Panc1 (cell line): ENCODE data around the gene FBXO9. TPM values are rescaled to one million over a fixed set of nuclear protein-coding genes. Genes with fewer than 3 reads are reported as not detected.

Source experiments
- ATAC-seq: fragments of 200-7000 bp; cut with Tn5 transposase; 2 replicates; pipeline ENCODE4 v1.9.1; 2020; ENCODE audit warnings: mild to moderate bottlenecking, moderate library complexity
- BruUV-seq: library from RNA; stranded (reverse); fragments of 400-500 nt; replicated peaks from 2 replicates; lab custom pipeline; 2021; lab: Mats Ljungman, UMichigan
- CTCF ChIA-PET: fragments of 300-600 bp; sonication (Branson Sonifier 250); formaldehyde crosslinking; loops from one replicate; lab custom pipeline; 2022; ENCODE audit warnings: antibody characterized with exemption; lab: Charles Lee
- POLR2A ChIA-PET: fragments of 300-600 bp; sonication (Branson Sonifier 250); formaldehyde crosslinking; loops from one replicate; lab custom pipeline; 2022; ENCODE audit warnings: antibody characterized with exemption; lab: Charles Lee
- DNase-seq: peaks from one replicate; pipeline ENCODE4 v3.0.0-alpha.2; 2010; ENCODE audit warnings: low read depth, low spot score
- H3K27ac ChIP-seq: 2 replicates; pipeline ENCODE4 v1.5.1; 2011; ENCODE audit warnings: mild to moderate bottlenecking, low read length, inconsistent platforms
- H3K27me3 ChIP-seq: fragments of 200-500 bp; sonication (Bioruptor generic); 2 replicates; pipeline ENCODE4 v1.6.0; 2014; ENCODE audit warnings: low read length, inconsistent platforms; ENCODE audit not compliant: control insufficient read depth, insufficient read depth
- H3K36me3 ChIP-seq: fragments of 200-500 bp; sonication (Bioruptor generic); 2 replicates; pipeline ENCODE4 v1.5.1; 2014; ENCODE audit warnings: inconsistent platforms, mild to moderate bottlenecking, low read length, moderate library complexity; ENCODE audit not compliant: control insufficient read depth, insufficient read depth
- H3K4me1 ChIP-seq: 2 replicates; pipeline ENCODE4 v1.5.1; 2011; ENCODE audit warnings: inconsistent platforms, mild to moderate bottlenecking, low read length, moderate library complexity; ENCODE audit not compliant: control insufficient read depth, insufficient read depth
- H3K4me3 ChIP-seq, 2 experiments: 2 replicates each; pipeline ENCODE4 v1.5.1; 2011 to 2012; ENCODE audit warnings: low read depth in 2 of 2, low read length in 2 of 2, mild to moderate bottlenecking in 2 of 2, inconsistent platforms in 1 of 2, moderate library complexity in 1 of 2
- H3K9me3 ChIP-seq: fragments of 200-500 bp; sonication (Bioruptor generic); 2 replicates; pipeline ENCODE4 v1.5.1; 2014; ENCODE audit warnings: low read depth, mild to moderate bottlenecking, inconsistent platforms, low read length, moderate library complexity; ENCODE audit not compliant: control insufficient read depth, insufficient read depth
- CTCF ChIP-seq: fragments of 450-650 bp; IDR thresholded peaks from 2 replicates; pipeline ENCODE4 v1.5.1; 2017; ENCODE audit warnings: mild to moderate bottlenecking
- POLR2AphosphoS5 ChIP-seq: IDR thresholded peaks from 2 replicates; pipeline ENCODE4 v1.6.1; 2012; ENCODE audit warnings: mild to moderate bottlenecking, low read depth, low read length, moderate library complexity
- REST ChIP-seq, 2 experiments: IDR thresholded peaks; 2 replicates each; pipeline ENCODE4 v1.6.1; 2011 to 2012; ENCODE audit warnings: low read depth in 2 of 2, control low read depth in 1 of 2, low read length in 1 of 2, mild to moderate bottlenecking in 1 of 2, moderate library complexity in 1 of 2; ENCODE audit not compliant: insufficient read depth in 1 of 2
- SIN3A ChIP-seq: IDR thresholded peaks from 2 replicates; pipeline ENCODE4 v1.6.1; 2012; ENCODE audit warnings: low read depth, mild to moderate bottlenecking, low read length, moderate library complexity, borderline replicate concordance; ENCODE audit not compliant: insufficient read depth
- TCF7L2 ChIP-seq: IDR thresholded peaks from 2 replicates; pipeline ENCODE4 v1.6.1; 2011; ENCODE audit warnings: mild to moderate bottlenecking, low read depth, low read length, inconsistent platforms
- in situ Hi-C: cut with HindIII; loops from 2 replicates; pipeline ENCODE4 v1.10.0; 2016; ENCODE audit warnings: low sequenced_read_pairs, low pct_unique_long_range_greater_than_20kb
- intact Hi-C: fragments of 100-400 bp; cut with micrococcal nuclease; formaldehyde crosslinking; loops from one replicate; pipeline ENCODE4 v1.10.0; 2022; ENCODE audit not compliant: unreplicated experiment
- total RNA-seq: library from RNA; stranded (reverse); gene quantifications from one replicate; pipeline ENCODE4 v1.2.1, GENCODE V29; 2021; ENCODE audit not compliant: unreplicated experiment

FBXO9 gene
- total RNA-seq, 1 experiment from 2014 or later = 60.0 TPM

GRCh38 chr6:53029257-53029656 is 35.9 kb upstream of the FBXO9 start:
- intact Hi-C loops = no loop called here
- no TSS peak for BruUV-seq
- H3K27me3 ChIP-seq = no peaks in the 10 kb centered on the region
- H3K36me3 ChIP-seq = no peaks in the 10 kb centered on the region
- TF ChIP-seq POLR2AphosphoS5 (no peak), CTCF (no peak), SIN3A (no peak), REST (IDR thresholded peaks at IDR 0.05; ENCODE audit: insufficient read depth in 1 of 2, low read depth in 2 of 2, low read length in 1 of 2) (no peak), TCF7L2 (no peak)
- no peak overlapping the region for H3K27ac ChIP-seq
- ChIA-PET POLR2A (no interaction called here), CTCF (no interaction called here)
- in situ Hi-C loops = no loop called here
- no peaks in the 10 kb centered on the region for H3K9me3 ChIP-seq
- DNase-seq = no peak
- no peak overlapping the region for H3K4me3 ChIP-seq
- no peaks in the 10 kb centered on the region for H3K4me1 ChIP-seq
- ATAC-seq = no peak

- CTCF ChIA-PET = no interaction called here
These were observed 35.4 kb upstream of the FBXO9 start for GRCh38 chr6:53029761-53030160.

More at GRCh38 chr6:53029761-53030160, 35.4 kb upstream of the FBXO9 start:
- Histone ChIP-seq H3K36me3 (no peaks in the 10 kb centered on the region), H3K9me3 (no peaks in the 10 kb centered on the region), H3K4me1 (no peaks in the 10 kb centered on the region), H3K4me3 (no peak overlapping the region), H3K27me3 (no peaks in the 10 kb centered on the region), H3K27ac (no peak overlapping the region)
- intact Hi-C loops = no loop called here
- TF ChIP-seq REST (IDR thresholded peaks at IDR 0.05; ENCODE audit: insufficient read depth in 1 of 2, low read depth in 2 of 2, low read length in 1 of 2) (no peak), POLR2AphosphoS5 (no peak), TCF7L2 (no peak), CTCF (no peak), SIN3A (no peak)
- no TSS peak for BruUV-seq
- POLR2A ChIA-PET = no interaction called here
- no peak for ATAC-seq
- in situ Hi-C loops = no loop called here
- no peak for DNase-seq
